Peyer's patch (tissue), 4 donors: Measurements from ENCODE around the gene NHEJ1. TPM values are rescaled to one million over a fixed set of nuclear protein-coding genes. Genes with fewer than 3 reads are reported as not detected.
"Not testable (repeated sequence)": the region's sequence is repeated elsewhere in the genome, so short reads cannot be mapped to it uniquely, and the experiment has no call there.

Experiments
- DNase-seq, 3 donors: peaks; one replicate each; pipeline ENCODE4 v3.0.0-alpha.2; 2017 to 2019
- H3K27ac ChIP-seq, 4 donors: fragments of 200-600 bp; sonication (generic); one replicate each; pipeline ENCODE4 v1.5.1; 2016 to 2019
- H3K27me3 ChIP-seq, 2 donors: fragments of 200-600 bp; sonication (generic); one replicate each; pipeline ENCODE4 v1.5.1; 2019
- H3K36me3 ChIP-seq, 3 donors: fragments of 200-600 bp; sonication (generic); one replicate each; pipeline ENCODE4 v1.5.1; 2016 to 2019
- H3K4me1 ChIP-seq, 4 donors: fragments of 200-600 bp; sonication (generic); one replicate each; pipeline ENCODE4 v1.5.1; 2016 to 2019
- H3K4me3 ChIP-seq, 4 donors: fragments of 200-600 bp; sonication (generic); 1 replicate in 3 of 4; 2 replicates in 1 of 4; pipeline ENCODE4 v1.5.1; 2016 to 2019; ENCODE audit warnings: mild to moderate bottlenecking in 1 of 4
- H3K9me3 ChIP-seq, 4 donors: fragments of 200-600 bp; sonication (generic); one replicate each; pipeline ENCODE4 v1.5.1; 2016 to 2019; ENCODE audit warnings: mild to moderate bottlenecking in 1 of 4
- POLR2A ChIP-seq, 2 donors: fragments of 450-650 bp; IDR thresholded peaks; one replicate each; pipeline ENCODE4 v1.5.1; 2017; ENCODE audit warnings: antibody characterized with exemption in 2 of 2, mild to moderate bottlenecking in 2 of 2, moderate library complexity in 2 of 2
- total RNA-seq, 4 donors: library from RNA; depleted of rRNA; stranded (reverse); fragments of >200 nt; gene quantifications; one replicate each; pipeline ENCODE4 v1.1.0, GENCODE V29; 2016
- TF ChIP-seq, protein P1 (sequence below), 6 experiments: fragments of 450-650 bp in 4 of 6; fragments of 200-600 bp in 2 of 6; sonication (generic) in 1 of 6; IDR thresholded peaks; one replicate each; pipeline ENCODE4 v1.5.1; 2017 to 2019; ENCODE audit warnings: antibody characterized with exemption in 6 of 6, mild to moderate bottlenecking in 3 of 6, moderate library complexity in 1 of 6

Gene NHEJ1
- total RNA-seq, 4 donors from 2014 or later: 28.1 to 91.6 (median 67.2) TPM

GRCh38 chr2:219206328-219207133 lies 45.9 kb upstream of the NHEJ1 start, which contains the start of gene ZFAND2B:
Gene ZFAND2B (plus strand): TSS chr2:219206782. CDS start chr2:219206988, 206 bp downstream.
- peaks cover 0 to 26% (median 0%) of the 10 kb centered on the region in 3 donors for H3K36me3 ChIP-seq
- peak; percentile 97 to 98 (median 98) for DNase-seq
- peak within 1 kb of the TSS; percentile 82 to 92 (median 86) for H3K4me3 ChIP-seq
- TF ChIP-seq POLR2A (IDR thresholded peaks at IDR 0.05): peak; percentile 96 to 99
- TF ChIP-seq, protein P1, sequence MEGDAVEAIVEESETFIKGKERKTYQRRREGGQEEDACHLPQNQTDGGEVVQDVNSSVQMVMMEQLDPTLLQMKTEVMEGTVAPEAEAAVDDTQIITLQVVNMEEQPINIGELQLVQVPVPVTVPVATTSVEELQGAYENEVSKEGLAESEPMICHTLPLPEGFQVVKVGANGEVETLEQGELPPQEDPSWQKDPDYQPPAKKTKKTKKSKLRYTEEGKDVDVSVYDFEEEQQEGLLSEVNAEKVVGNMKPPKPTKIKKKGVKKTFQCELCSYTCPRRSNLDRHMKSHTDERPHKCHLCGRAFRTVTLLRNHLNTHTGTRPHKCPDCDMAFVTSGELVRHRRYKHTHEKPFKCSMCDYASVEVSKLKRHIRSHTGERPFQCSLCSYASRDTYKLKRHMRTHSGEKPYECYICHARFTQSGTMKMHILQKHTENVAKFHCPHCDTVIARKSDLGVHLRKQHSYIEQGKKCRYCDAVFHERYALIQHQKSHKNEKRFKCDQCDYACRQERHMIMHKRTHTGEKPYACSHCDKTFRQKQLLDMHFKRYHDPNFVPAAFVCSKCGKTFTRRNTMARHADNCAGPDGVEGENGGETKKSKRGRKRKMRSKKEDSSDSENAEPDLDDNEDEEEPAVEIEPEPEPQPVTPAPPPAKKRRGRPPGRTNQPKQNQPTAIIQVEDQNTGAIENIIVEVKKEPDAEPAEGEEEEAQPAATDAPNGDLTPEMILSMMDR (IDR thresholded peaks at IDR 0.05): peak in 3 of 6 experiments; percentile 36 to 45 (median 44)
- no peaks in the 10 kb centered on the region for H3K9me3 ChIP-seq
- no peaks in the 10 kb centered on the region for H3K27me3 ChIP-seq
- H3K4me1 ChIP-seq: peaks cover 0 to 24% (median 10%) of the 10 kb centered on the region in 4 donors
- peak within 1 kb of the TSS; percentile 98 to 99 (median 98) for H3K27ac ChIP-seq

DNA sequence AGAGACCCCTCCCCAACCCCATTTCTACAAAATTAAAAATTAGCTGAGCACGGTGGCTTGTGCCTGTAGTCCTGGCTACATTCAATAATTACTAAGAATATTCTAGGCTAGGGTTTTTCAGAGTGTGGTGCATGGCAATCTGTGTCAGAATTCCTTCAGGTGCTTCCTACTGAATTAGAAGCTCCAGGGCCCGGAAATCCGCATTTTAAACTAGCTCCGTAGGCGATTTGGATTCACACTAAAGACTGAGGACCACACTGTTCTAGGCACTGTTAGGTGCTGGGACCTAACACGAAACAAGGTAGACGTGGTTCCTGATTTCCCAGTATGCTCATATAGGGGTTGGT lies 45.3 kb upstream of the NHEJ1 start:
- peak overlapping the region; percentile 82 to 92 (median 86) for H3K4me3 ChIP-seq
- no peak for DNase-seq

DNA sequence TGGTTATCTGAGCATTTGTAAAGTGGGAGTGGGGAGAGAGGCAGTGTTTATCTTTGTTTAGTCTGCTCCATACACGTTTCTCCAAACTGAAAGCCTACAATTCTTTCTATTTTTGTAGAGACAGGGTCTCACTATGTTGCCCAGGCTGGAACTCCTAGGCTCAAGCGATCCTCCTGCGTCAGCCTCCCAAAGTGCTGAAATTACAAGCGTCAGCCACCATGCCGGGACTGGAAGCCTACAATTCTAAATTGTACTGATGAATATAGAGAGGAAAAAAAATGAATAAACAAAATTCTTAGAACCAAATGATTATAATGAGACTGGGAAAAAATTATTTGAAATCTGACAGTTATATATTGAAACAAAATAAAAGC lies 44.5 kb upstream of the NHEJ1 start:
- no peak for TF ChIP-seq POLR2A (IDR thresholded peaks at IDR 0.05)
- TF ChIP-seq, protein P1 (IDR thresholded peaks at IDR 0.05): no peak
- H3K4me3 ChIP-seq: no peak overlapping the region
- H3K27me3 ChIP-seq: no peaks in the 10 kb centered on the region

More for the DNA sequence above, 45.3 kb upstream of the NHEJ1 start:
- no peaks in the 10 kb centered on the region for H3K9me3 ChIP-seq
- no peaks in the 10 kb centered on the region for H3K27me3 ChIP-seq
- peaks cover 0 to 26% (median 0%) of the 10 kb centered on the region in 3 donors for H3K36me3 ChIP-seq
- TF ChIP-seq, protein P1 (IDR thresholded peaks at IDR 0.05): no peak
- no peak for TF ChIP-seq POLR2A (IDR thresholded peaks at IDR 0.05)
- H3K4me1 ChIP-seq: peaks cover 0 to 24% (median 8%) of the 10 kb centered on the region in 4 donors
- peak overlapping the region; percentile 98 to 99 (median 98) for H3K27ac ChIP-seq

DNA sequence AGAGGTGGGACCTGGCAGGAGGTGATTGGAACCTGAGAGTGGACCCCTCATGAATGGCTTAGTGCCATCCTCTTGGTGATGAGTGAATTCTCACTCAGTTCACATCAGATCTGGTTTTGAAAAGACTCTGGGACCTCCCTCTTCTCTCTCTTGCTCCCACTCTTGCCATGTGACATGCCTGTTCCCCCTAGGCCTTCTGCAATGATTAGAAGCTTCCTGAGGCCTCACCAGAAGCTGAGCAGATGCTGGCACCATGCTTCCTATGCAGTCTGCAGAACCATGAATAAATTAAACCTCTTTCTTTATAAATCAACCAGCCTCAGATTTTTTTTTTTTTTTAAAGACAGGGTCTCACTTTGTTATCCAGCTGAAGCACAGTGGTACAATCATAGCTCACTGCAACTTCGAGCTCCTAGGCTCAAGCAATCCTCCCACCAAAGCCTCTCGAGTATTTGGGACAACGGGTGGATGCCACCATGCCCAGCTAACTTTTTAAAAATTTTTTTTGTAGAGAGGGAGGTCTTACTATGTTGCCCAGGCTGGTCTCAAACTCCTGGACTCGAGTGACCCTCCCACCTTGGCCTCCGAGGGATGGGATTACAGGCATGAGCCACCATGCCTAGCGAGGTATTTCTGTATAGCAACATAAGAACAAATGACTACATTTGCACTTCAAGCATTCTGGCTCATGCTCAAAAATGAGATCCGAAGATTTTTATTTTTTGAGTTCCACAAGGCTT lies 44.0 kb upstream of the NHEJ1 start:
- Histone ChIP-seq H3K27ac (no peak overlapping the region), H3K4me1 (peaks cover 0 to 24% (median 7%) of the 10 kb centered on the region in 4 donors), H3K36me3 (peaks cover 0 to 18% (median 0%) of the 10 kb centered on the region in 3 donors), H3K4me3 (no peak overlapping the region), H3K27me3 (no peaks in the 10 kb centered on the region), H3K9me3 (no peaks in the 10 kb centered on the region)
- peak in 1 of 3 donors; percentile 26 for DNase-seq
- no peak for TF ChIP-seq POLR2A (IDR thresholded peaks at IDR 0.05)
- TF ChIP-seq, protein P1 (IDR thresholded peaks at IDR 0.05): no peak

More for the DNA sequence above, 44.5 kb upstream of the NHEJ1 start:
- Histone ChIP-seq H3K4me1 (peaks cover 0 to 24% (median 7%) of the 10 kb centered on the region in 4 donors), H3K27ac (no peak overlapping the region), H3K9me3 (no peaks in the 10 kb centered on the region), H3K36me3 (peaks cover 0 to 24% (median 0%) of the 10 kb centered on the region in 3 donors)
- DNase-seq: peak in 1 of 3 donors; percentile 17

DNA sequence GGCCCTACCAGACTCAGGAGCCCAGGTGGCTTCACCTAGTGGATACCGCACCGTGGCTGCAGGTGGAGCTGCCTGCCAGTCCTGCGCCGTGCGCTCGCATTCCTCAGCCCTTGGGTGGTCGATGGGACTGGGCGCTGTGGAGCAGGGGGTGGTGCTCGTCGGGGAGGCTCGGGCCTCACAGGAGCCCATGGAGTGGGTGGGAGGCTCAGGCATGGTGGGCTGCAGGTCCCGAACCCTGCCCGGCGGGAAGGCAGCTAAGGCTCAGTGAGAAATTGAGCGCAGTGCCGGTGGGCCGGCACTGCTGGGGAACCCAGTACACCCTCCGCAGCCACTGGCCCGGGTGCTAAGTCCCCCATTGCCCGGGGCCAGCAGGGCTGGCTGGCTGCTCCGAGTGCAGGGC lies 40.7 kb upstream of the NHEJ1 start:
- not testable (repeated sequence) for H3K27me3 ChIP-seq, H3K36me3 ChIP-seq, H3K4me1 ChIP-seq, H3K27ac ChIP-seq, H3K4me3 ChIP-seq, H3K9me3 ChIP-seq
- DNase-seq: peak in 1 of 3 donors; percentile 24
